ENCODE data around the gene CRAT. TPM values are rescaled to one million over a fixed set of nuclear protein-coding genes. Genes with fewer than 3 reads are reported as not detected.

Gene CRAT
- total RNA-seq, 2 experiments from 2014 or later = 1.8 to 6.5 TPM

- ChIA-PET POLR2A (no interaction called here), CTCF (ENCODE audit: unreplicated experiment) (no interaction called here)
- peak; percentile 16 for DNase-seq (ENCODE audit: low spot score)
- Histone ChIP-seq H3K9me2 (ENCODE audit: insufficient read depth, low read length) (no peaks in the 10 kb centered on the region), H3K36me3 (ENCODE audit: insufficient read depth, low read length) (no peaks in the 10 kb centered on the region), H2AFZ (ENCODE audit: low read length) (no peak overlapping the region), H3K9me3 (ENCODE audit: low read length) (no peaks in the 10 kb centered on the region), H3K4me2 (ENCODE audit: low read length) (no peak overlapping the region), H4K20me1 (ENCODE audit: insufficient read depth, low read length) (no peaks in the 10 kb centered on the region), H3K27ac (ENCODE audit: low read depth, low read length, poor library complexity, severe bottlenecking) (no peak overlapping the region), H3K79me2 (ENCODE audit: insufficient read depth, low read depth, low read length) (peaks cover 27% of the 10 kb centered on the region), H3K4me3 (ENCODE audit: low read depth, low read length, poor library complexity, severe bottlenecking) (no peak overlapping the region), H3K4me1 (ENCODE audit: insufficient read depth, low read length, poor library complexity, severe bottlenecking) (peaks cover 28% of the 10 kb centered on the region)
- no TSS peak for BruUV-seq (replicated peaks)
- TF ChIP-seq EZH2phosphoT487 (IDR thresholded peaks at IDR 0.05; ENCODE audit: borderline replicate concordance, low read depth, low read length) (no peak), CTCF (conservative IDR thresholded peaks at IDR 0.05; ENCODE audit: low read length) (no peak)
- intact Hi-C loops (cut with micrococcal nuclease; ENCODE audit: unreplicated experiment) = no loop called here
Observed at GRCh38 chr9:129109537-129109903, 1.1 kb downstream of the CRAT start.

GRCh38 chr9:129108805-129109536 is 1.6 kb downstream of the CRAT start:
- Histone ChIP-seq H3K4me1 (ENCODE audit: insufficient read depth, low read length, poor library complexity, severe bottlenecking) (peaks cover 23% of the 10 kb centered on the region), H3K9me3 (ENCODE audit: low read length) (no peaks in the 10 kb centered on the region), H3K27ac (ENCODE audit: low read depth, low read length, poor library complexity, severe bottlenecking) (no peak overlapping the region), H3K36me3 (ENCODE audit: insufficient read depth, low read length) (no peaks in the 10 kb centered on the region), H3K9me2 (ENCODE audit: insufficient read depth, low read length) (no peaks in the 10 kb centered on the region), H2AFZ (ENCODE audit: low read length) (no peak overlapping the region), H3K4me3 (ENCODE audit: low read depth, low read length, poor library complexity, severe bottlenecking) (no peak overlapping the region), H3K79me2 (ENCODE audit: insufficient read depth, low read depth, low read length) (peaks cover 21% of the 10 kb centered on the region), H3K4me2 (ENCODE audit: low read length) (no peak overlapping the region), H4K20me1 (ENCODE audit: insufficient read depth, low read length) (no peaks in the 10 kb centered on the region)
- no peak for DNase-seq (ENCODE audit: low spot score)
- no peak for TF ChIP-seq EZH2phosphoT487 (IDR thresholded peaks at IDR 0.05; ENCODE audit: borderline replicate concordance, low read depth, low read length)
- no peak for TF ChIP-seq CTCF (conservative IDR thresholded peaks at IDR 0.05; ENCODE audit: low read length)
- no TSS peak for BruUV-seq (replicated peaks)
- POLR2A ChIA-PET = interaction anchor here (0.6 kb wide), 1 partner anchor 365 kb away, joined by 5 read pairs; no protein-coding TSS in a partner anchor
- CTCF ChIA-PET (ENCODE audit: unreplicated experiment) = no interaction called here
- intact Hi-C loops (cut with micrococcal nuclease; ENCODE audit: unreplicated experiment) = no loop called here

GRCh38 chr9:129108083-129108804 is 2.3 kb downstream of the CRAT start:
- peaks cover 17% of the 10 kb centered on the region for H3K4me1 ChIP-seq (ENCODE audit: insufficient read depth, low read length, poor library complexity, severe bottlenecking)
- no peak overlapping the region for H2AFZ ChIP-seq (ENCODE audit: low read length)
- H3K9me3 ChIP-seq (ENCODE audit: low read length) = no peaks in the 10 kb centered on the region
- peaks cover 15% of the 10 kb centered on the region for H3K79me2 ChIP-seq (ENCODE audit: insufficient read depth, low read depth, low read length)
- H3K4me3 ChIP-seq (ENCODE audit: low read depth, low read length, poor library complexity, severe bottlenecking) = no peak overlapping the region
- H3K9me2 ChIP-seq (ENCODE audit: insufficient read depth, low read length) = no peaks in the 10 kb centered on the region
- no peaks in the 10 kb centered on the region for H3K36me3 ChIP-seq (ENCODE audit: insufficient read depth, low read length)
- H3K4me2 ChIP-seq (ENCODE audit: low read length) = no peak overlapping the region
- POLR2A ChIA-PET = interaction anchor here (0.6 kb wide), 2 partner anchors 70 to 364 kb away, joined by 5 read pairs; partner anchors contain the start of gene IER5L
- intact Hi-C loops (cut with micrococcal nuclease; ENCODE audit: unreplicated experiment) = no loop called here
- H3K27ac ChIP-seq (ENCODE audit: low read depth, low read length, poor library complexity, severe bottlenecking) = no peak overlapping the region
- no peak for DNase-seq (ENCODE audit: low spot score)
- no peaks in the 10 kb centered on the region for H4K20me1 ChIP-seq (ENCODE audit: insufficient read depth, low read length)
- CTCF ChIA-PET (ENCODE audit: unreplicated experiment) = no interaction called here
- BruUV-seq (replicated peaks) = no TSS peak
- TF ChIP-seq EZH2phosphoT487 (IDR thresholded peaks at IDR 0.05; ENCODE audit: borderline replicate concordance, low read depth, low read length) (no peak), CTCF (conservative IDR thresholded peaks at IDR 0.05; ENCODE audit: low read length) (no peak)

Data from OCI-LY7 (cell line).